GM23338 (cell line): ENCODE data around the gene GPATCH1. TPM values are rescaled to one million over a fixed set of nuclear protein-coding genes. Genes with fewer than 3 reads are reported as not detected.

Experiments used
- ATAC-seq: fragments of 200-7000 bp; cut with Tn5 transposase; 3 replicates; pipeline ENCODE4 v1.9.1; 2020
- DNase-seq: peaks from one replicate; pipeline ENCODE4 v3.0.0-alpha.2; 2015; ENCODE audit warnings: low spot score
- H2AFZ ChIP-seq: fragments of 200-600 bp; sonication (generic); 2 replicates; pipeline ENCODE4 v1.8.0; 2016; ENCODE audit warnings: antibody characterized with exemption, mild to moderate bottlenecking, moderate library complexity
- H3F3A ChIP-seq: fragments of 200-600 bp; sonication (generic); replicated peaks from 2 replicates; pipeline ENCODE4 v1.8.0; 2017; ENCODE audit warnings: antibody characterized with exemption, mixed run types, low read depth
- H3K27ac ChIP-seq: fragments of 200-600 bp; sonication (generic); 2 replicates; pipeline ENCODE4 v1.6.1; 2016; ENCODE audit warnings: low read depth
- H3K27me3 ChIP-seq: fragments of 200-600 bp; sonication (generic); 2 replicates; pipeline ENCODE4 v1.8.0; 2016; ENCODE audit warnings: mild to moderate bottlenecking, mixed run types, moderate library complexity; ENCODE audit not compliant: insufficient read depth
- H3K36me3 ChIP-seq: fragments of 200-600 bp; sonication (generic); 2 replicates; pipeline ENCODE4 v1.8.0; 2016; ENCODE audit warnings: mild to moderate bottlenecking; ENCODE audit not compliant: insufficient read depth
- H3K4me1 ChIP-seq: fragments of 200-600 bp; sonication (generic); 2 replicates; pipeline ENCODE4 v1.8.0; 2016; ENCODE audit warnings: mild to moderate bottlenecking, moderate library complexity; ENCODE audit not compliant: insufficient read depth
- H3K4me2 ChIP-seq: fragments of 200-600 bp; sonication (generic); 2 replicates; pipeline ENCODE4 v1.7.1; 2017; ENCODE audit warnings: mixed run types
- H3K4me3 ChIP-seq: fragments of 200-600 bp; sonication (generic); 2 replicates; pipeline ENCODE4 v1.6.1; 2016; ENCODE audit warnings: mixed run types
- H3K79me2 ChIP-seq: fragments of 200-600 bp; sonication (generic); replicated peaks from 2 replicates; pipeline ENCODE4 v1.8.0; 2017; ENCODE audit warnings: mild to moderate bottlenecking; ENCODE audit not compliant: insufficient read depth
- H3K9me2 ChIP-seq: fragments of 200-600 bp; sonication (generic); 2 replicates; pipeline ENCODE4 v1.8.0; 2017; ENCODE audit not compliant: insufficient read depth
- H4K20me1 ChIP-seq: fragments of 200-600 bp; sonication (generic); replicated peaks from 2 replicates; pipeline ENCODE4 v1.8.0; 2017; ENCODE audit warnings: mild to moderate bottlenecking; ENCODE audit not compliant: insufficient read depth
- H3K27ac Mint-ChIP-seq: 2 replicates; pipeline ENCODE4 v1.8.0; 2020; ENCODE audit warnings: inconsistent platforms, mild to moderate bottlenecking, moderate library complexity, mixed read lengths
- H3K27me3 Mint-ChIP-seq: 3 replicates; pipeline ENCODE4 v1.8.0; 2022; ENCODE audit warnings: low read depth, mild to moderate bottlenecking, moderate library complexity, mixed read lengths, inconsistent platforms; ENCODE audit not compliant: insufficient read depth, poor library complexity
- H3K36me3 Mint-ChIP-seq: 3 replicates; pipeline ENCODE4 v1.8.0; 2021; ENCODE audit warnings: low read depth, mild to moderate bottlenecking, inconsistent platforms, moderate library complexity, mixed read lengths
- H3K4me1 Mint-ChIP-seq: 3 replicates; pipeline ENCODE4 v1.8.0; 2020; ENCODE audit warnings: mild to moderate bottlenecking, inconsistent platforms, mixed read lengths
- H3K4me3 Mint-ChIP-seq: 3 replicates; pipeline ENCODE4 v1.8.0; 2021; ENCODE audit warnings: moderate library complexity, mild to moderate bottlenecking, inconsistent platforms, mixed read lengths
- H3K9me3 Mint-ChIP-seq: 3 replicates; pipeline ENCODE4 v1.8.0; 2020; ENCODE audit warnings: moderate library complexity, mild to moderate bottlenecking, inconsistent platforms, mixed read lengths
- CTCF ChIP-seq, 2 experiments: fragments of 200-600 bp in 1 of 2; sonication (generic) in 1 of 2; conservative IDR thresholded peaks; 2 replicates each; pipeline versions ENCODE4 v1.5.1 to v1.6.1; 2016 to 2017; ENCODE audit warnings: antibody characterized with exemption in 2 of 2, low read depth in 2 of 2, mild to moderate bottlenecking in 2 of 2, moderate library complexity in 1 of 2
- EZH2 ChIP-seq: fragments of 200-600 bp; sonication (generic); IDR thresholded peaks from one replicate; pipeline ENCODE4 v1.8.0; 2017; ENCODE audit warnings: antibody characterized with exemption, mild to moderate bottlenecking, low read depth; ENCODE audit not compliant: unreplicated experiment
- EZH2phosphoT487 ChIP-seq: fragments of 200-600 bp; sonication (generic); IDR thresholded peaks from one replicate; pipeline ENCODE4 v1.8.1; 2018; ENCODE audit warnings: antibody characterized with exemption; ENCODE audit not compliant: unreplicated experiment
- JUNB ChIP-seq: IDR thresholded peaks from one replicate; pipeline ENCODE4 v1.6.1; 2016; ENCODE audit warnings: antibody characterized with exemption; ENCODE audit not compliant: unreplicated experiment
- NANOG ChIP-seq: IDR thresholded peaks from 2 replicates; pipeline ENCODE4 v1.6.1; 2016; ENCODE audit warnings: antibody characterized with exemption, borderline replicate concordance
- POLR2AphosphoS5 ChIP-seq: IDR thresholded peaks from 2 replicates; pipeline ENCODE4 v1.6.1; 2016; ENCODE audit warnings: antibody characterized with exemption, low read depth
- STAT1 ChIP-seq: IDR thresholded peaks from one replicate; pipeline ENCODE4 v1.6.1; 2016; ENCODE audit warnings: antibody characterized with exemption; ENCODE audit not compliant: unreplicated experiment
- ZNF114 ChIP-seq: fragments of 250-450 bp; sonication (Bioruptor Pico); IDR thresholded peaks from 2 replicates; pipeline ENCODE4 v1.5.0; 2020; ENCODE audit warnings: mild to moderate bottlenecking, moderate library complexity
- polyA plus RNA-seq: library from polyadenylated mRNA; unstranded; fragments of >200 nt; fragmentation: Nextera tagmentation; extraction: Ambion mirVana; gene quantifications from 2 replicates; pipeline ENCODE4 v1.2.1, GENCODE V29; 2016
- total RNA-seq: library from RNA; depleted of rRNA; stranded (reverse); fragments of >200 nt; shearing (Covaris generic); gene quantifications from 2 replicates; pipeline ENCODE4 v1.2.3, GENCODE V29; 2014
- TF ChIP-seq, protein P1 (sequence below): IDR thresholded peaks from 2 replicates; pipeline ENCODE4 v1.6.1; 2016; ENCODE audit warnings: antibody characterized with exemption
- TF ChIP-seq, protein P2 (sequence below): fragments of 250-450 bp; sonication (Bioruptor Pico); IDR thresholded peaks from 2 replicates; pipeline ENCODE4 v1.5.0; 2020; ENCODE audit warnings: mild to moderate bottlenecking, moderate library complexity

The GPATCH1 gene
- total and polyA plus RNA-seq, 2 experiments from 2014 or later, result 12.0 to 13.6 TPM

GRCh38 chr19:33108161-33108560 is 27.2 kb downstream of the GPATCH1 start:
- no peaks in the 10 kb centered on the region for H3K4me1 Mint-ChIP-seq
- DNase-seq (no peak), ATAC-seq (no peak)
- peaks cover 43% of the 10 kb centered on the region for H3K36me3 Mint-ChIP-seq
- no peak overlapping the region for H3K4me3 Mint-ChIP-seq
- Histone ChIP-seq H3K4me2 (no peak overlapping the region), H3K4me1 (no peaks in the 10 kb centered on the region), H3K27ac (no peak overlapping the region), H3K27me3 (no peaks in the 10 kb centered on the region), H3K9me2 (no peaks in the 10 kb centered on the region), H3F3A (no peaks in the 10 kb centered on the region), H2AFZ (no peak overlapping the region), H3K79me2 (no peaks in the 10 kb centered on the region), H3K36me3 (peaks cover 13% of the 10 kb centered on the region), H4K20me1 (no peaks in the 10 kb centered on the region), H3K4me3 (no peak overlapping the region)
- peaks cover 1% of the 10 kb centered on the region for H3K27me3 Mint-ChIP-seq
- H3K27ac Mint-ChIP-seq, result no peak overlapping the region
- H3K9me3 Mint-ChIP-seq, result no peaks in the 10 kb centered on the region
- TF ChIP-seq EZH2phosphoT487 (no peak), NANOG (no peak), STAT1 (no peak), EZH2 (no peak), JUNB (no peak)
- TF ChIP-seq, protein P1, sequence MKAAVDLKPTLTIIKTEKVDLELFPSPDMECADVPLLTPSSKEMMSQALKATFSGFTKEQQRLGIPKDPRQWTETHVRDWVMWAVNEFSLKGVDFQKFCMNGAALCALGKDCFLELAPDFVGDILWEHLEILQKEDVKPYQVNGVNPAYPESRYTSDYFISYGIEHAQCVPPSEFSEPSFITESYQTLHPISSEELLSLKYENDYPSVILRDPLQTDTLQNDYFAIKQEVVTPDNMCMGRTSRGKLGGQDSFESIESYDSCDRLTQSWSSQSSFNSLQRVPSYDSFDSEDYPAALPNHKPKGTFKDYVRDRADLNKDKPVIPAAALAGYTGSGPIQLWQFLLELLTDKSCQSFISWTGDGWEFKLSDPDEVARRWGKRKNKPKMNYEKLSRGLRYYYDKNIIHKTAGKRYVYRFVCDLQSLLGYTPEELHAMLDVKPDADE, result no peak

DNA sequence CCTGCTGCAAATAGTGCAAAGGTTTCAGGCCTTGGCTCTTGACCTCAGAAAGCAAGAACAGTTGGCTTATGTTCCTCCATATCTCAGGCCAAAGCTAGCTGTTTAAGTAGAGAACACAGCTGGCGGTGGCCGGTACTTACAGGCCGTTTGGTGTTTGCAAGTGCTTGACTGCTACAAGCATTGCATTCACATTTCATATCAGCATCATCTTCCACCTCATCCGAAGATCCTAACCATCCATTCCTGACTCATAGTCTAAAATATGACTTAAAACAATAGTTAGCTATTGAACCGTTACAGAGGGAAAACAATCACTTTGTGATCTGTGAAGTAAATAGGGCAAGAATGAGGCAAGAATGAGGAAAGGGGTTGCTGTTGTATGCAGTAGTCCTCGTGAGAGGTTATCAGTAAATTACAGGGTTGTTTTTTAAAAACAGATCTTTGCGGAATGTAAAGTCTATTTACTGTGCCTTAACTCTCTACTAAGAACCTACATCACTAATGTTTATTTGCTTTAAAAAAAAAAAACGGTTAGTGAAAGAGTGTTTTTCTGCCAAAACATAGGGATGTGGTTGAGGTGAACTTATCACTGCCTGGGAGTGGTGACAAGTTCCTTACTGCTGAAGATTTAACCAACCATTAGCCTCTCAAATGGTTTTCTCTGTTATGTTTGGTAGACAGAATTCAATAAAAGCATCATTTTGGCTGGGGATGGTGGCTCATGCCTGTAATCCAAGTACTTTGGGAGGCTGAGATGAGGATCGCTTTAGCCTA is 29.3 kb downstream of the GPATCH1 start:
- DNase-seq (no peak), ATAC-seq (no peak)
- no peak overlapping the region for H2AFZ ChIP-seq
- no peaks in the 10 kb centered on the region for H3F3A ChIP-seq
- H3K27ac ChIP-seq, result no peak overlapping the region
- no peak overlapping the region for H3K4me2 ChIP-seq
- no peaks in the 10 kb centered on the region for H3K9me3 Mint-ChIP-seq
- no peaks in the 10 kb centered on the region for H3K4me1 Mint-ChIP-seq
- no peak overlapping the region for H3K4me3 Mint-ChIP-seq
- no peaks in the 10 kb centered on the region for H3K27me3 ChIP-seq
- H3K9me2 ChIP-seq, result no peaks in the 10 kb centered on the region
- H3K27me3 Mint-ChIP-seq, result peaks cover 3% of the 10 kb centered on the region
- no peak overlapping the region for H3K27ac Mint-ChIP-seq
- 0 out of 2 replicates have a peak, but pooled peaks cover 2% of the 10 kb centered on the region for H4K20me1 ChIP-seq
- peaks cover 53% of the 10 kb centered on the region for H3K36me3 Mint-ChIP-seq
- peaks cover 21% of the 10 kb centered on the region for H3K36me3 ChIP-seq
- H3K4me1 ChIP-seq, result no peaks in the 10 kb centered on the region
- no peaks in the 10 kb centered on the region for H3K79me2 ChIP-seq
- H3K4me3 ChIP-seq, result no peak overlapping the region
- TF ChIP-seq EZH2phosphoT487 (no peak), POLR2AphosphoS5 (no peak), ZNF114 (CRISPR knock-in tag) (no peak), EZH2 (no peak), STAT1 (no peak), CTCF (conservative IDR thresholded peaks at IDR 0.05; ENCODE audit: low read depth in 2 of 2) (no peak), NANOG (no peak)
- TF ChIP-seq, protein P2, sequence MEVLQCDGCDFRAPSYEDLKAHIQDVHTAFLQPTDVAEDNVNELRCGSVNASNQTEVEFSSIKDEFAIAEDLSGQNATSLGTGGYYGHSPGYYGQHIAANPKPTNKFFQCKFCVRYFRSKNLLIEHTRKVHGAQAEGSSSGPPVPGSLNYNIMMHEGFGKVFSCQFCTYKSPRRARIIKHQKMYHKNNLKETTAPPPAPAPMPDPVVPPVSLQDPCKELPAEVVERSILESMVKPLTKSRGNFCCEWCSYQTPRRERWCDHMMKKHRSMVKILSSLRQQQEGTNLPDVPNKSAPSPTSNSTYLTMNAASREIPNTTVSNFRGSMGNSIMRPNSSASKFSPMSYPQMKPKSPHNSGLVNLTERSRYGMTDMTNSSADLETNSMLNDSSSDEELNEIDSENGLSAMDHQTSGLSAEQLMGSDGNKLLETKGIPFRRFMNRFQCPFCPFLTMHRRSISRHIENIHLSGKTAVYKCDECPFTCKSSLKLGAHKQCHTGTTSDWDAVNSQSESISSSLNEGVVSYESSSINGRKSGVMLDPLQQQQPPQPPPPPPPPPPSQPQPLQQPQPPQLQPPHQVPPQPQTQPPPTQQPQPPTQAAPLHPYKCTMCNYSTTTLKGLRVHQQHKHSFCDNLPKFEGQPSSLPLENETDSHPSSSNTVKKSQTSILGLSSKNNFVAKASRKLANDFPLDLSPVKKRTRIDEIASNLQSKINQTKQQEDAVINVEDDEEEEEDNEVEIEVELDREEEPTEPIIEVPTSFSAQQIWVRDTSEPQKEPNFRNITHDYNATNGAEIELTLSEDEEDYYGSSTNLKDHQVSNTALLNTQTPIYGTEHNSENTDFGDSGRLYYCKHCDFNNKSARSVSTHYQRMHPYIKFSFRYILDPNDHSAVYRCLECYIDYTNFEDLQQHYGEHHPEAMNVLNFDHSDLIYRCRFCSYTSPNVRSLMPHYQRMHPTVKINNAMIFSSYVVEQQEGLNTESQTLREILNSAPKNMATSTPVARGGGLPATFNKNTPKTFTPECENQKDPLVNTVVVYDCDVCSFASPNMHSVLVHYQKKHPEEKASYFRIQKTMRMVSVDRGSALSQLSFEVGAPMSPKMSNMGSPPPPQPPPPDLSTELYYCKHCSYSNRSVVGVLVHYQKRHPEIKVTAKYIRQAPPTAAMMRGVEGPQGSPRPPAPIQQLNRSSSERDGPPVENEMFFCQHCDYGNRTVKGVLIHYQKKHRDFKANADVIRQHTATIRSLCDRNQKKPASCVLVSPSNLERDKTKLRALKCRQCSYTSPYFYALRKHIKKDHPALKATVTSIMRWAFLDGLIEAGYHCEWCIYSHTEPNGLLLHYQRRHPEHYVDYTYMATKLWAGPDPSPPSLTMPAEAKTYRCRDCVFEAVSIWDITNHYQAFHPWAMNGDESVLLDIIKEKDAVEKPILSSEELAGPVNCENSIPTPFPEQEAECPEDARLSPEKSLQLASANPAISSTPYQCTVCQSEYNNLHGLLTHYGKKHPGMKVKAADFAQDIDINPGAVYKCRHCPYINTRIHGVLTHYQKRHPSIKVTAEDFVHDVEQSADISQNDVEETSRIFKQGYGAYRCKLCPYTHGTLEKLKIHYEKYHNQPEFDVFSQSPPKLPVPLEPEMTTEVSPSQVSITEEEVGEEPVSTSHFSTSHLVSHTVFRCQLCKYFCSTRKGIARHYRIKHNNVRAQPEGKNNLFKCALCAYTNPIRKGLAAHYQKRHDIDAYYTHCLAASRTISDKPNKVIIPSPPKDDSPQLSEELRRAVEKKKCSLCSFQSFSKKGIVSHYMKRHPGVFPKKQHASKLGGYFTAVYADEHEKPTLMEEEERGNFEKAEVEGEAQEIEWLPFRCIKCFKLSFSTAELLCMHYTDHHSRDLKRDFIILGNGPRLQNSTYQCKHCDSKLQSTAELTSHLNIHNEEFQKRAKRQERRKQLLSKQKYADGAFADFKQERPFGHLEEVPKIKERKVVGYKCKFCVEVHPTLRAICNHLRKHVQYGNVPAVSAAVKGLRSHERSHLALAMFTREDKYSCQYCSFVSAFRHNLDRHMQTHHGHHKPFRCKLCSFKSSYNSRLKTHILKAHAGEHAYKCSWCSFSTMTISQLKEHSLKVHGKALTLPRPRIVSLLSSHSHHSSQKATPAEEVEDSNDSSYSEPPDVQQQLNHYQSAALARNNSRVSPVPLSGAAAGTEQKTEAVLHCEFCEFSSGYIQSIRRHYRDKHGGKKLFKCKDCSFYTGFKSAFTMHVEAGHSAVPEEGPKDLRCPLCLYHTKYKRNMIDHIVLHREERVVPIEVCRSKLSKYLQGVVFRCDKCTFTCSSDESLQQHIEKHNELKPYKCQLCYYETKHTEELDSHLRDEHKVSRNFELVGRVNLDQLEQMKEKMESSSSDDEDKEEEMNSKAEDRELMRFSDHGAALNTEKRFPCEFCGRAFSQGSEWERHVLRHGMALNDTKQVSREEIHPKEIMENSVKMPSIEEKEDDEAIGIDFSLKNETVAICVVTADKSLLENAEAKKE (CRISPR knock-in tag), result no peak
